ENCODE results near the gene NES.

DNA sequence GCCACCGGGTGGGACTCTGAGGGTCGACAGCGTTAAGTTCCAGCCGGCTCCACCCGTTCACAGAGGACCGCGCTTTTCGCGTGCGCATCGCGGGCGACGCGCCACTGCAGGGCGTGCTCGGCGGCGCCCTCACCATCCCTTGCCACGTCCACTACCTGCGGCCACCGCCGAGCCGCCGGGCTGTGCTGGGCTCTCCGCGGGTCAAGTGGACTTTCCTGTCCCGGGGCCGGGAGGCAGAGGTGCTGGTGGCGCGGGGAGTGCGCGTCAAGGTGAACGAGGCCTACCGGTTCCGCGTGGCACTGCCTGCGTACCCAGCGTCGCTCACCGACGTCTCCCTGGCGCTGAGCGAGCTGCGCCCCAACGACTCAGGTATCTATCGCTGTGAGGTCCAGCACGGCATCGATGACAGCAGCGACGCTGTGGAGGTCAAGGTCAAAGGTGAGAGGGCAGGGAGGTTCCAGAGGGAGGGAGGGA is 30.4 kb downstream of the NES start:
- TF ChIP-seq, protein P1, sequence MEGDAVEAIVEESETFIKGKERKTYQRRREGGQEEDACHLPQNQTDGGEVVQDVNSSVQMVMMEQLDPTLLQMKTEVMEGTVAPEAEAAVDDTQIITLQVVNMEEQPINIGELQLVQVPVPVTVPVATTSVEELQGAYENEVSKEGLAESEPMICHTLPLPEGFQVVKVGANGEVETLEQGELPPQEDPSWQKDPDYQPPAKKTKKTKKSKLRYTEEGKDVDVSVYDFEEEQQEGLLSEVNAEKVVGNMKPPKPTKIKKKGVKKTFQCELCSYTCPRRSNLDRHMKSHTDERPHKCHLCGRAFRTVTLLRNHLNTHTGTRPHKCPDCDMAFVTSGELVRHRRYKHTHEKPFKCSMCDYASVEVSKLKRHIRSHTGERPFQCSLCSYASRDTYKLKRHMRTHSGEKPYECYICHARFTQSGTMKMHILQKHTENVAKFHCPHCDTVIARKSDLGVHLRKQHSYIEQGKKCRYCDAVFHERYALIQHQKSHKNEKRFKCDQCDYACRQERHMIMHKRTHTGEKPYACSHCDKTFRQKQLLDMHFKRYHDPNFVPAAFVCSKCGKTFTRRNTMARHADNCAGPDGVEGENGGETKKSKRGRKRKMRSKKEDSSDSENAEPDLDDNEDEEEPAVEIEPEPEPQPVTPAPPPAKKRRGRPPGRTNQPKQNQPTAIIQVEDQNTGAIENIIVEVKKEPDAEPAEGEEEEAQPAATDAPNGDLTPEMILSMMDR (IDR thresholded peaks at IDR 0.05; ENCODE audit: insufficient read depth, low read length), result no peak
- TF ChIP-seq, protein P2, sequence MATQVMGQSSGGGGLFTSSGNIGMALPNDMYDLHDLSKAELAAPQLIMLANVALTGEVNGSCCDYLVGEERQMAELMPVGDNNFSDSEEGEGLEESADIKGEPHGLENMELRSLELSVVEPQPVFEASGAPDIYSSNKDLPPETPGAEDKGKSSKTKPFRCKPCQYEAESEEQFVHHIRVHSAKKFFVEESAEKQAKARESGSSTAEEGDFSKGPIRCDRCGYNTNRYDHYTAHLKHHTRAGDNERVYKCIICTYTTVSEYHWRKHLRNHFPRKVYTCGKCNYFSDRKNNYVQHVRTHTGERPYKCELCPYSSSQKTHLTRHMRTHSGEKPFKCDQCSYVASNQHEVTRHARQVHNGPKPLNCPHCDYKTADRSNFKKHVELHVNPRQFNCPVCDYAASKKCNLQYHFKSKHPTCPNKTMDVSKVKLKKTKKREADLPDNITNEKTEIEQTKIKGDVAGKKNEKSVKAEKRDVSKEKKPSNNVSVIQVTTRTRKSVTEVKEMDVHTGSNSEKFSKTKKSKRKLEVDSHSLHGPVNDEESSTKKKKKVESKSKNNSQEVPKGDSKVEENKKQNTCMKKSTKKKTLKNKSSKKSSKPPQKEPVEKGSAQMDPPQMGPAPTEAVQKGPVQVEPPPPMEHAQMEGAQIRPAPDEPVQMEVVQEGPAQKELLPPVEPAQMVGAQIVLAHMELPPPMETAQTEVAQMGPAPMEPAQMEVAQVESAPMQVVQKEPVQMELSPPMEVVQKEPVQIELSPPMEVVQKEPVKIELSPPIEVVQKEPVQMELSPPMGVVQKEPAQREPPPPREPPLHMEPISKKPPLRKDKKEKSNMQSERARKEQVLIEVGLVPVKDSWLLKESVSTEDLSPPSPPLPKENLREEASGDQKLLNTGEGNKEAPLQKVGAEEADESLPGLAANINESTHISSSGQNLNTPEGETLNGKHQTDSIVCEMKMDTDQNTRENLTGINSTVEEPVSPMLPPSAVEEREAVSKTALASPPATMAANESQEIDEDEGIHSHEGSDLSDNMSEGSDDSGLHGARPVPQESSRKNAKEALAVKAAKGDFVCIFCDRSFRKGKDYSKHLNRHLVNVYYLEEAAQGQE (IDR thresholded peaks at IDR 0.05; ENCODE audit: insufficient replicate concordance, low read depth), result no peak
- TF ChIP-seq POLR2AphosphoS5 (IDR thresholded peaks at IDR 0.05; ENCODE audit: low read depth) (no peak), GABPA (IDR thresholded peaks at IDR 0.05; ENCODE audit: low read depth) (no peak), SPI1 (IDR thresholded peaks at IDR 0.05; ENCODE audit: borderline replicate concordance, low read depth) (no peak)
